ENCODE results near the gene ABCC11.

Gene ABCC11

DNA sequence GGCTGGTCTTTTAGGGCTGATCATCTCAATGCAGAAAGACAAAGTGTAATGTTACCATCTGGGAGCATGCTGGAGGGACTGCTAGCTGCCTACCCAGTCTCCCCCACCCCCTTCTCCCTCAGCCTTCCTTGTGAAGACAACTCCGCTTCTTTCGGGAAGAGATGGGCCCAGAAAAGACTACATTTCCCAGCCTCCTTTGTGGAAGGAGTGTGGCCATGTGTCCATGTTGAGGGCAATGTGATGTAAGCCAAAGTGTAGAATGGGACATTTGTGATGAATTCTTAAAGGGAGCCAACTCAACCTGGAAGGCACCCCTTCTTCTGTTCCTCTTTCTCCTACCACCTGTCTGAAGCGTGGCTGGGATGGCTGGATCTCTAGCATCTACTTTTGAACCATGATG is 107.8 kb downstream of the ABCC11 start:
- DNase-seq, result no peak

DNA sequence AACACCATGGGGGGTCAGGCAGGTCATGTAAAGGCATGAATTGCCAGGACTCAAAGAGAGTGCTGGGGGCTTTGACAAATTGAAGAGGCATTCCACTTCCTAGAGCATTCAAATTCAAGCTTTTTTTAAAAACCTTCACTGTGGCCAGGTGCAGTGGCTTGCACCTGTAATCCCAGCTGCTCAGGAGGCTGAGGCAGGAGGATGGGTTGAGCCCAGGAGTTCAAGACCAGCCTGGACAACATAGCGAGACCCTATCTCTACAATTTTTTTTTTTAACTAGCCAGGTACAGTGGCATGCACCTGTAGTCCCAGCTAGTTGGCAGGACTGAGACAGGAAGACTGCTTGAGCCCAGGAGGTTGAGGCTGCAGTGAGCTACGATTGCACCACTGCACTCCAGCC is 108.8 kb downstream of the ABCC11 start:
- H2AK5ac ChIP-seq (ENCODE audit: low read length), result no peak overlapping the region
- H3K18ac ChIP-seq (ENCODE audit: low read length), result no peak overlapping the region
- H2BK120ac ChIP-seq (ENCODE audit: insufficient read depth, low read length, poor library complexity), result no peak overlapping the region
- H3K23ac ChIP-seq (ENCODE audit: low read length), result no peak overlapping the region
- H3K79me1 ChIP-seq (ENCODE audit: low read length), result no peaks in the 10 kb centered on the region
- no peak overlapping the region for H3K27ac ChIP-seq (ENCODE audit: low read depth, low read length)
- no peak overlapping the region for H4K12ac ChIP-seq (ENCODE audit: low read depth, low read length)
- no peak for DNase-seq
- no peak overlapping the region for H2AFZ ChIP-seq (ENCODE audit: insufficient read depth, low read length, poor library complexity)
- H3K27me3 ChIP-seq (ENCODE audit: insufficient read depth, low read length), result no peaks in the 10 kb centered on the region
- H3K4me3 ChIP-seq (ENCODE audit: low read depth, low read length), result no peak overlapping the region
- no peak overlapping the region for H3K4me2 ChIP-seq (ENCODE audit: low read length)
- H3K79me2 ChIP-seq (ENCODE audit: control insufficient read depth, insufficient read depth, low read length, poor library complexity), result no peaks in the 10 kb centered on the region
- no peaks in the 10 kb centered on the region for H3K9me3 ChIP-seq (ENCODE audit: insufficient read depth, low read depth, low read length)
- H2BK5ac ChIP-seq (ENCODE audit: low read depth, low read length, poor library complexity), result no peak overlapping the region
- H3K9ac ChIP-seq (ENCODE audit: low read length), result no peak overlapping the region
- H4K8ac ChIP-seq (ENCODE audit: low read depth, low read length), result no peak overlapping the region
- no peaks in the 10 kb centered on the region for H3K4me1 ChIP-seq (ENCODE audit: control insufficient read depth in 1 of 2, insufficient read depth in 2 of 2, low read length in 2 of 2)
- H2BK12ac ChIP-seq (ENCODE audit: low read length), result no peak overlapping the region
- H3K36me3 ChIP-seq (ENCODE audit: control insufficient read depth in 1 of 2, insufficient read depth in 2 of 2, low read length in 2 of 2), result no peaks in the 10 kb centered on the region
- H3K14ac ChIP-seq (ENCODE audit: low read length), result no peak overlapping the region
- H3K4ac ChIP-seq (ENCODE audit: low read depth, low read length), result no peak overlapping the region
- no peak overlapping the region for H4K91ac ChIP-seq (ENCODE audit: low read depth, low read length)
- WGBS (ENCODE audit: extremely low coverage, insufficient coverage, insufficient read length), result no CpG with 5 or more reads among the region's 2 CpGs

More for the DNA sequence above, 107.8 kb downstream of the ABCC11 start:
- Histone ChIP-seq H3K79me2 (ENCODE audit: control insufficient read depth, insufficient read depth, low read length, poor library complexity) (no peaks in the 10 kb centered on the region), H3K18ac (ENCODE audit: low read length) (no peak overlapping the region), H4K91ac (ENCODE audit: low read depth, low read length) (no peak overlapping the region), H3K4me1 (ENCODE audit: control insufficient read depth in 1 of 2, insufficient read depth in 2 of 2, low read length in 2 of 2) (no peaks in the 10 kb centered on the region), H3K4me2 (ENCODE audit: low read length) (no peak overlapping the region), H3K4ac (ENCODE audit: low read depth, low read length) (no peak overlapping the region), H3K9me3 (ENCODE audit: insufficient read depth, low read depth, low read length) (peaks cover 1% of the 10 kb centered on the region), H3K14ac (ENCODE audit: low read length) (no peak overlapping the region), H2AFZ (ENCODE audit: insufficient read depth, low read length, poor library complexity) (no peak overlapping the region), H3K27ac (ENCODE audit: low read depth, low read length) (no peak overlapping the region), H2BK12ac (ENCODE audit: low read length) (no peak overlapping the region), H2AK5ac (ENCODE audit: low read length) (no peak overlapping the region), H3K9ac (ENCODE audit: low read length) (no peak overlapping the region), H3K79me1 (ENCODE audit: low read length) (no peaks in the 10 kb centered on the region), H2BK120ac (ENCODE audit: insufficient read depth, low read length, poor library complexity) (no peak overlapping the region), H4K8ac (ENCODE audit: low read depth, low read length) (no peak overlapping the region), H3K23ac (ENCODE audit: low read length) (no peak overlapping the region), H3K36me3 (ENCODE audit: control insufficient read depth in 1 of 2, insufficient read depth in 2 of 2, low read length in 2 of 2) (no peaks in the 10 kb centered on the region), H4K12ac (ENCODE audit: low read depth, low read length) (no peak overlapping the region), H3K4me3 (ENCODE audit: low read depth, low read length) (no peak overlapping the region), H2BK5ac (ENCODE audit: low read depth, low read length, poor library complexity) (no peak overlapping the region), H3K27me3 (ENCODE audit: insufficient read depth, low read length) (no peaks in the 10 kb centered on the region)
- WGBS (ENCODE audit: extremely low coverage, insufficient coverage, insufficient read length), result no CpG with 5 or more reads among the region's 3 CpGs

GRCh38 chr16:48137822-48138221 is 109.5 kb downstream of the ABCC11 start:
- no peaks in the 10 kb centered on the region for H3K4me1 ChIP-seq (ENCODE audit: control insufficient read depth in 1 of 2, insufficient read depth in 2 of 2, low read length in 2 of 2)
- H2BK5ac ChIP-seq (ENCODE audit: low read depth, low read length, poor library complexity), result no peak overlapping the region
- H3K18ac ChIP-seq (ENCODE audit: low read length), result no peak overlapping the region
- H3K36me3 ChIP-seq (ENCODE audit: control insufficient read depth in 1 of 2, insufficient read depth in 2 of 2, low read length in 2 of 2), result no peaks in the 10 kb centered on the region
- no peak overlapping the region for H3K9ac ChIP-seq (ENCODE audit: low read length)
- H2BK120ac ChIP-seq (ENCODE audit: insufficient read depth, low read length, poor library complexity), result no peak overlapping the region
- no peak overlapping the region for H2AK5ac ChIP-seq (ENCODE audit: low read length)
- no peak overlapping the region for H3K4me3 ChIP-seq (ENCODE audit: low read depth, low read length)
- DNase-seq, result no peak
- H4K91ac ChIP-seq (ENCODE audit: low read depth, low read length), result no peak overlapping the region
- no peaks in the 10 kb centered on the region for H3K9me3 ChIP-seq (ENCODE audit: insufficient read depth, low read depth, low read length)
- no CpG with 5 or more reads among the region's 3 CpGs for WGBS (ENCODE audit: extremely low coverage, insufficient coverage, insufficient read length)
- no peak overlapping the region for H4K8ac ChIP-seq (ENCODE audit: low read depth, low read length)
- H3K14ac ChIP-seq (ENCODE audit: low read length), result no peak overlapping the region
- no peaks in the 10 kb centered on the region for H3K27me3 ChIP-seq (ENCODE audit: insufficient read depth, low read length)
- no peaks in the 10 kb centered on the region for H3K79me2 ChIP-seq (ENCODE audit: control insufficient read depth, insufficient read depth, low read length, poor library complexity)
- no peak overlapping the region for H4K12ac ChIP-seq (ENCODE audit: low read depth, low read length)
- no peak overlapping the region for H3K23ac ChIP-seq (ENCODE audit: low read length)
- no peak overlapping the region for H3K27ac ChIP-seq (ENCODE audit: low read depth, low read length)
- H3K79me1 ChIP-seq (ENCODE audit: low read length), result no peaks in the 10 kb centered on the region
- H2AFZ ChIP-seq (ENCODE audit: insufficient read depth, low read length, poor library complexity), result no peak overlapping the region
- no peak overlapping the region for H2BK12ac ChIP-seq (ENCODE audit: low read length)
- H3K4ac ChIP-seq (ENCODE audit: low read depth, low read length), result no peak overlapping the region
- no peak overlapping the region for H3K4me2 ChIP-seq (ENCODE audit: low read length)

GRCh38 chr16:48136547-48137360 is 110.6 kb downstream of the ABCC11 start:
- DNase-seq, result no peak
- H2BK5ac ChIP-seq (ENCODE audit: low read depth, low read length, poor library complexity), result no peak overlapping the region
- H3K27ac ChIP-seq (ENCODE audit: low read depth, low read length), result no peak overlapping the region
- H3K18ac ChIP-seq (ENCODE audit: low read length), result no peak overlapping the region
- H3K23ac ChIP-seq (ENCODE audit: low read length), result no peak overlapping the region
- no peak overlapping the region for H2AFZ ChIP-seq (ENCODE audit: insufficient read depth, low read length, poor library complexity)
- no peak overlapping the region for H2BK120ac ChIP-seq (ENCODE audit: insufficient read depth, low read length, poor library complexity)
- no peak overlapping the region for H3K4ac ChIP-seq (ENCODE audit: low read depth, low read length)
- no peak overlapping the region for H2AK5ac ChIP-seq (ENCODE audit: low read length)
- no peak overlapping the region for H3K14ac ChIP-seq (ENCODE audit: low read length)
- H3K9ac ChIP-seq (ENCODE audit: low read length), result no peak overlapping the region
- no CpG with 5 or more reads among the region's 9 CpGs for WGBS (ENCODE audit: extremely low coverage, insufficient coverage, insufficient read length)
- H3K4me2 ChIP-seq (ENCODE audit: low read length), result no peak overlapping the region
- H3K4me3 ChIP-seq (ENCODE audit: low read depth, low read length), result no peak overlapping the region
- no peaks in the 10 kb centered on the region for H3K79me1 ChIP-seq (ENCODE audit: low read length)
- H3K27me3 ChIP-seq (ENCODE audit: insufficient read depth, low read length), result no peaks in the 10 kb centered on the region
- H3K79me2 ChIP-seq (ENCODE audit: control insufficient read depth, insufficient read depth, low read length, poor library complexity), result no peaks in the 10 kb centered on the region
- no peaks in the 10 kb centered on the region for H3K4me1 ChIP-seq (ENCODE audit: control insufficient read depth in 1 of 2, insufficient read depth in 2 of 2, low read length in 2 of 2)
- no peaks in the 10 kb centered on the region for H3K36me3 ChIP-seq (ENCODE audit: control insufficient read depth in 1 of 2, insufficient read depth in 2 of 2, low read length in 2 of 2)
- no peak overlapping the region for H4K12ac ChIP-seq (ENCODE audit: low read depth, low read length)
- H4K91ac ChIP-seq (ENCODE audit: low read depth, low read length), result no peak overlapping the region
- H3K9me3 ChIP-seq (ENCODE audit: insufficient read depth, low read depth, low read length), result no peaks in the 10 kb centered on the region
- no peak overlapping the region for H4K8ac ChIP-seq (ENCODE audit: low read depth, low read length)
- no peak overlapping the region for H2BK12ac ChIP-seq (ENCODE audit: low read length)
